NCI-H128 (cell line): Measurements from ENCODE around the gene SSBP2.
"Not testable (repeated sequence)": the region's sequence is repeated elsewhere in the genome, so short reads cannot be mapped to it uniquely, and the experiment has no call there.

Experiments used
- DNase-seq: peaks from one replicate; lab custom pipeline; 2025; ENCODE audit not compliant: unreplicated experiment; lab: John Stamatoyannopoulos, UW

SSBP2 gene

DNA sequence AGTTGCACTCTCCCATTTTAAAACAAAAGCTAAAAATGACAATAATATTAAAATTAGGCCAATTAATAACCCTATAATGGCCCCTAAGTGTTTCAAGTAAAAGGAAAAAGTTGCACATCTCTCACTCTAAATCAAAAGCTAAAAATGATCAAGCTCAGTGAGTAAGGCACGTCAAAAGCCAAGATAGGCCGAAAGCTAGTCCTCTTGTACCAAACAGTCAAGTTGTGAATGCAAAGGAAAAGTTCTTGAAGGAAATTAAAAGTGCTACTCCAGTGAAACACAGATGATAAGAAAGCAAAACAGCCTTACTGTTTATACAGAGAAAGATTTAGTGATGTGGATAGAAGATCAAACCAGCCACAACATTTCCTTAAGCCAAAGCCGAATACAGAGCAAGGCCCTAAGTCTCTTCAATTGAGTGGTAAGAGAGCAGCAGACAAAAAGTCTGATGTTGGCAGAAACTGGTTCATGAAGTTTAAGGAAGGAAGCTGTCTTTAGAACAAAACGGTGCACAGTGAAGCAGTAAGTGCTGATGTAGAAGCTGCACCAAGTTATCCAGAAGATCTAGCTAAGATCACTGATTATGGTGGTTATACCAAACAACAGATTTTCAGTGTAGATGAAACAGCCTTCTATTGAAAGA, 212.9 kb downstream of the SSBP2 start:
- DNase-seq: no peak

DNA sequence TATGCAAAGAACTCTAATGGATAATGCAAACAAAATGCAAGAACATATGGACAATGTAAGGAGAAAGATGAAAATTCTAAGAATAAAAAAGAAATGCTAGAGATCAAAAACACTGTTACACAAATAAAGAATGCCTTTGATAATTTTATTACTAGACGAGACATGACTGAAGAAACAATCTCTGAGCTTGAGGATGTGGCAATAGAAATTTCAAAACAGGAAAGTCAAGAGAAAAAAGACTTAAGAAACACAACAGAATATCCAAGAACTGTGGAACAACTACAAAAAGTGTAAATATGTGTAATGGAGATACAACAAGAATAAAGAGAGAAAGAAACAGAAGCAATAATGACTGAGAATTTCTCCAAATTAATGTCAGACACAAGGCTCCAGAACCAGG, 216.5 kb downstream of the SSBP2 start:
- no peak for DNase-seq

DNA sequence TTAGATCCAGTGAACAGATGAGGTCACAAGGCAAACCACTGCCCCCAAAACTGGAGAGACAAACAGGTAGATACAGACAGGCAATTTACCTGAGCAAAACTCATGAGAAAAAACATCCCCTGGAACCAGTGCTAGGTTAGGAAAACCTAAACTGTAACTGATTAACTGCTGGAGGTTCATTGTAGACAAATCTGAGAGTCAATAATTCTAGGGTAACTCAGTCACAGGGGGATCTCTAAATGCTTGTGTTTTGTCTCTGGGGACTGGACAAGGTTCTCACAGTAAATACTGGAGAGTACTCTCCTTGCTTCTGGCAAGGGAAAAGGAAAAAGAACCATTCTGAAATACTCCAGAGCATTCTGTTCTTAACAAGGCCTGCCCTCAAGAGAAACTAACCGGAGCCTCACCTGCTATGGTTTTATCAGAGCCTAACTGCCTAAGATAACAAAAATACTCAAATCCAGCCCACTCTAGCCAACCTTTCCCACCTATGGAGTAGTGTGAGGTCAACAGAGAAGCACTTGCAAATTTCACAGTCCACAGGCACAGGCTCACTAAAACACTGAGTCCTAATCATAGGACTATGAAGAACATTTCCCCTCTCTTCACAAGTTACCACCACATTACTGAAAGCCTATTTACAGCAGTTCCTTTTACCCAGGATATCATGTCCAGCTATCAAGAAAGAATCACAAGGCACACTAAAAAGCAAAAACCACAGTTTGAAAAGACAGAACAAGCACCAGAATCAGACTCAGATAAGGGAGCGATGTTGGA, 217.1 kb downstream of the SSBP2 start:
- no peak for DNase-seq

DNA sequence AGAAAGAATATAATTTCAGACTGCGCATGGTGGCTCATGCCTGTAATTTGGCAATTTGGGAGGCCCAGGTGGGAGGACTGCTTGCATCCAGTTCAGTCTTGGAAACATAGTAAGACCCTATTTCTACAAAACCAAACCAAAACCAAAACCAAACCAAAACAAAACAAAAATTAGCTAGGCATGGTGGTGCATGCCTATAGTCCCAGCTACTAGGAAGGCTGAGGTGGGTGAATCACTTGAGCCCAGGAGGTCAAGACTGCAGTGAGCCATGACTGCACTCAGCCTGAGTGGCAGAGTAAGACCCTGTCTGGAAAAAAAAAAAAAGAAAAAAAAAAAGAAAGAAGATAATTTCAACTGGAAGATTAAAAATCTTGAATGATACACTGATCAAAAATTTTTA, 220.0 kb downstream of the SSBP2 start:
- no peak for DNase-seq

DNA sequence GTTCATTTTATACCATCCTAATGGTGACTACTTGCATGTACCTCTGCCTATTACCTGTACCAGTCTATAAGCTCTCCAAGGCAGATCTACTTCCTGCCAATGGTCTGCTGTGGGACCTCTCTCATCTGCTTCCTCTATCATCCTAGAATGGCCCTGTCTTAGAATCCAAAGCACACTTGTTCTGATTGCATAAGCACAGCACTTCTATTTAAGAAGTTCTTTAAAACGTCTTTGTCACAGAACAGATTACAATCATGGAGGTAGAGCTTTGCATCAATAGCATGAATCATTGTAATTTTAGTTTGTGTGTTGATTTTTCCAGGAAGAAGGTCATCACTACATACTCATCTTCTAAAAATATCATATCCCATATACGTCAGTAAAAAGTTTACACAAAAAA, 225.2 kb downstream of the SSBP2 start:
- DNase-seq: no peak

DNA sequence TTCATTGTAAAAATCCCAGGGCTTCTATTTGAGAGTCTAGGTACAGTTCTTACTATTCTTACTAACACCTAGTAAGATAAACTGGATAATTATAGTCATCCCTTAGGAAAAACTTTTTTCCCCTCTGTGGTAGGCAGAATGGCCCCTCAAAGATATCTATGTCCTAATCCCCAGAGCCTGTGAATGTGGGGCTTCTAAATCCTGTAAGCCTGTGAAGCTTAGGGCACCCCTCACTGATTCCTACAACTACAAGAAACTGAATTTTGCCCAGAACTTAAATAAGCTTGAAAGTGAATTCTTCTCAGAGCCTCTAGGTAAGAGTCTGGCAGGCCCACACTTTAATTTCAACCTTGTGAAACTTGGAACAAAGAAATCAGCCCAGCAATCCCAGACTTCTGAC, 226.9 kb downstream of the SSBP2 start:
- DNase-seq: no peak

DNA sequence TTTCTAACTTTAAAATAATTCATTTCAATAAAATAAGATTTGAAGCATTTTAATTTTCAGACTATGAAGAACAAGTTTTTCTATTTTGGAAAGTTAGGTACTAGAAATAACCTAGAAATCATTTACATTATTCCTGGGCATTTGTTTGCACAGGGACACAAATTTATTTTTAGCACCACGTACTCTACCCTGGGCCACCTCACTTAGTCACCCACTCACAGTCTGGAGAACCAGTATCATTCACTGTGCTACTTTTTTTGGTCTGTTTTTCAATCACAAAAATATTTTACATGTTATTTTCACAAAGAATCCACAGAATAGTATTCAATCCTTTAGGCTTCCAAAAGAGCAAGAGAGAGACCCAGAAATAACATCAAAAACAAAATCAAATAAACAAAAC, 228.3 kb downstream of the SSBP2 start:
- no peak for DNase-seq

DNA sequence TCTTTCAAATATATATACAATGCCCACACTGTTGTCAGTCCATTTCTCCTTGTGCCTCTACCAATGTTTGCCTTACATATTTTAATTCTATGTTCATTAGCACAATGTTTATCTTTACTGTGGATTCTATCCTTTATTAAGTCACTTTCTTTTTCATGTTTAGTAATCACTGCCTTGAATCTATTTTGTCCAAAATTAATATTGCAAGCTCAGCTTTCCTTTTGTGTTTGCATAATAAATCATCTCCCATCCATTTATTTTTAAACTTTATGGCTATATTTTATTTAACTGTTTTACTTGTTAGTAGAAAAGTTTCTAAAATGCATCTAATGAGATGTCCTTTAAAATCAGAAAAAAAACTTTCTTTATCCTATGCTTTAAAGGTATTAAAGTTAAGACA, 230.1 kb downstream of the SSBP2 start:
- no peak for DNase-seq

DNA sequence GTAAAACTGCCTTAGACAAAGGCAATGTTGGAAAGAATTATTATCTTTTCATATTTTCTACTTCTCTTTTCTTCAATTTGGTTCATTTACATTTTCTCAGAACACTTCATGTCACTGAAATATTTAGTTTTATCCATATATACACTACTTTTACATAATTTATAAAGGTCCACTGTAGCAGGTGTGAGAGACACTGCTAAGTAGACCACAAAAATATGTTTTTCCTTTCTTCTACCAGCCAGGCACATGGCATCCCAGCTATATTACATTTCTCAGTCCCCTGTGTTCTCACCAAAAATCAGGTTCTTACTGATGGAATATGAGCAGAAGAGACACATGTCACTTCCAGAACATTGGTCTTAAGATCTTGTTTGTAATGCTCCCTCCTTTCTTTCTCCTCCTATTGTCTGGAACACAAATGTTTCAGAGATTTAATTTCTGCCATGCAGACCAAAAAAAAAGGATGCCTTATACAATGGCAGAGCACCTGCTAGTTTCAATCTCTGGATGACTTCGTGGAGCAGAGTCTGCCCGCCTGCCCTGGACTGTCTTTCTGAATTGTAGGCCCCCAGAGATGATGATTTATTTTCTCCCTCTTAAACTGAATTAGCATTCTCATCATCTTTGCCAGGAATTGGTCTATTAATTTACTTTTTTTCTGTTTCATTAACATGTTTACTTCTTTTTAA, 231.5 kb downstream of the SSBP2 start:
- no peak for DNase-seq

DNA sequence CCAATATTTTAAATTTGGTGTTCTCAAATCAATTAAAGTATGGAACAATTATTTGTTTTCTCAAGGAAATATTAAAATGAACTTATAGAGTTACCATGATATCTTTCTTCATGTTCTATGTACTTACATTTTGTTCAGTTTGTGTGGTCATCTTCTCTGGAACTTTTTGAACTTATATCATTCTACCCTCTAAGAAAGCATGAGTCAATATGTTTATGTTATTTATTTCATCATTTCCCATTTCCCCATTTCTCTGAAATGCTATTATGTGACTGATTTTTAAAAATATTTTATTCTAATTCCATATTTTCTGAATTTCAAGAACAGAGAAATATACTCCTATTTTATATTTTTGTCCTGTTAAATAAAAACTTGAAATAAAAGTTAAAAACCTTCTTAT, 233.4 kb downstream of the SSBP2 start:
- DNase-seq: no peak

DNA sequence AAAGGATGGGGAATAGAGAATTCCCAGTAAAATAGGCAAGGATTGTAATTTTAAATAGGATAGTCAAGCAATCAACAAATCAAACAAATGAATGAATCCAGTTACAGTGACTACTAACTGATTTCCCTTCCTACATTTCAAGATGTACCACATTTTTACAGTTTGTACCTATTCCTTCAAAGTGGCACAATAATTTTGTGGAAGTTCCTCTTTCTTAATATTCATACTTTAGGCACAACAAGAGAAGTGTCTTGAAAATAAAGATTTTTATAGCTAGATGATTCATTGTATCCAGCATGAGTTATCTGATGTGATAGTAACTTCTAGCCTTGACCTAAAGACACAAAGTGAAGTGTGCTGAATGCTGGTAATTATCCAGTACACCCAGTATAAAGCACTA, 234.8 kb downstream of the SSBP2 start:
- no peak for DNase-seq

DNA sequence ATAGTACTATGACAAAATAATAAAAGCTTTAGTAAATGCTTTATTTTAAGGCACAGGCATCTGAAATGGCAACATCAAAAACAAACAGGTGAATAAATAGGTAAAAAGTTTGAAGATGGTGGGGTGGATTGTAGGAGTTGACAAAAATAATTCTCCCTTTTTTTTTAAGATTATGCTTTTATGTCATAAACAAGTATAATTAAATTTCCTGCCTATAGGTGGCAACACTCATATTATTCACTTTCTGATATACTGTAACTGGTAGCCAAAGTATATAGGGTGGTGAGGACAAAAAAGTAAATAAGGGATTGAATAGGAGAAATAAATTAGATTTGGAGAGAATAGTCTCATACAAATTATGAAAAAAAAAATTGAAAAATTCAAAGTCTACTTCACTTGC, 236.9 kb downstream of the SSBP2 start:
- DNase-seq: no peak

DNA sequence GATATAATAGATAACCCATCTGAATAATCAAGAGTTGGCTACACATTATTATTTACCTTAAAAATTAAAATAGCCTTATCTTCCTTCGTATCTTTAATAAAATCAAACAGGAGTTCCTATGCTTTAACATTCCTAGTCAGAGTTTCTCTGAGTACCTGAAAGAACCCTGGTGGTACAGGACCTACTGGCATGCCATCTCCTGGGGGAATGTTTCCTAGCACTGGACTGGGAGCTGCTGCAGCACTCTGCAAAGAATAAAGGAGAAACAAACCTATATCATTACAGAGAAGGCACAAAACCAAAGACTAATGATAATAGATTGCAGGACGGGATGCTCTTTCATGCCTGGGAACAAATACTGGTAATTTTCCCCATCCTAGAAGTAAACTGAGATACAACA, 237.4 kb downstream of the SSBP2 start:
- DNase-seq: no peak

DNA sequence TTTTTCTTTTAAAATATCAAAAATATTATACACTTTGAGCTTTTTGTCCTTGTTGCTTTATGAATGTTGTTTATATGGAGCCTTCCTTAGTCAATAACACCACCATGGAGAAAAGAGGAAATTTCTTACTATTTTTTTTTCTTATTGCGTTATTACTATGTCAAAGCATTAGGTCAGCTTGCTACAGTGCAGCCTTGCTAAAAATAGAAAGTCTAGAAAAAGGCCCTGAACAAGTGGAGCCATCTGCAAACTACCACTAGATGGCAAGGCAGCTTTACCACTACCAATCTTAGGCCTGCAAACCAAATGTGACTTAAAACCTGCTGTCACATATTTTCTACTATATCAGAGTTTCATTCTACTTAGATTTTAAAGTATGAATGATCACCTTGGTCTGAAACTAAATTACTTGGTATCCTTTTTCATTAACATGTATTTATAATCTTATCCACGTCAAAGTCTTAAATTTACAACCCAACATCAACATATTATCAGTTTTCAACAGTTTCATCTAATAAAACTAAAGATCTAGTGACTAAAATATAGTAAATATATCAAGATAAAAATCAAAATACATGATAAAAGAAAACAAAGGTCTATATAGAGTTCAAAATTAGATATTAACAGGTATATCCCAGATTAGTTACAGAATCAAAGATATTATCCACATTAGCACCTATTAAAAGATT, 243.9 kb downstream of the SSBP2 start:
- no peak for DNase-seq

DNA sequence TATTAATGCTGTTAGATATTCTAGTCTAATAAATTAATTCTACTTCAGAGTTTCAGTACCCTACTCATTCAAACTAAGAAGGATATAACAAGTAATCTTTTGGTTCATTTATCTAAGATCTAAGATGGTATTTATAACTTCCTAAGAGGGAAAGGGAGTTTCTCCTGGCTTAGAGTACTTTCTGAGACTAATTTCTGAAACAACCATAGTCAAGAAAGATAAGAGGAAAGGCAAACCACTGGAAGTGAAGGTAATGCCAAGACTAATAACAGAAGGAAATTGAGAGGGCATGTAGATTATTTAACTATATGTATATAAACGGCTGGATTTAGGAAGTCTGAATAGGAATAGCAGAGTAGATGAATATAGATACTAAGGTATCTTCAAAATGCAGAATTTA, 244.5 kb downstream of the SSBP2 start:
- no peak for DNase-seq

DNA sequence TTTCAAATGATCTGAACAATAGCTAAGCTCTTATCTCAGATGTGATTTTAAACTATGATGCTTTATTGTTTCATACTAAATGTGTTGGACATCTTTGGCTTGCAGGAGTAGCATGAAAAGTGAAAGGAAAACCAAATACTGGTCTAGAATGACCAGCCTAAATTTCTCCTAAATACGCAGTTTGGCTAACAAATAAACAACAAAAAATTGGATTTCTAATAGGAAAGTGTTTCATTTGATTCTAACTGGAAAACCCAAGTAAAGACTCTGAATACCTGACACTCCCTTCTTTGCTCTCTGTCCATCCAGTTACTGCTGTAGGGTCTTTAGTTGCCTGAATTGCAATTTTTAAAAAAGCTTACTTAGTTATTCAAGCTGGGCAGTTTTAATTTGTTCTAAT, 245.2 kb downstream of the SSBP2 start:
- DNase-seq: no peak

DNA sequence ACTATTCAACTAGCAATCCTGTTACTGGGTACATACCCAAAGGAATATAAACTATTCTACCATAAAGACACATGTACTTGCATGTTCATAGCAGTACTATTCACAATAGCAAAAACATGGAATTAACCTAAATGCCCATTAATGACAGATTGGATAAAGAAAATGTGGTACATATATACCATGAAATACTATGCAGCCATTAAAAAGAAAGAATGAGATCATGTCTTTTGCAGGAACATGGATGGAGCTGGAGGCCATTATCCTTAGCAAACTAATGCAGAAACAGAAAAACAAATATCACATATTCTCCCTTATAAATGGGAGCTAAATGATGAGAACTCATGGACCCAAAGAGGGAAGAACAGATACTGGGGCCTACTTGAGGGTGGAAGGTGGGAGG, 247.3 kb downstream of the SSBP2 start:
- not testable (repeated sequence) for DNase-seq

DNA sequence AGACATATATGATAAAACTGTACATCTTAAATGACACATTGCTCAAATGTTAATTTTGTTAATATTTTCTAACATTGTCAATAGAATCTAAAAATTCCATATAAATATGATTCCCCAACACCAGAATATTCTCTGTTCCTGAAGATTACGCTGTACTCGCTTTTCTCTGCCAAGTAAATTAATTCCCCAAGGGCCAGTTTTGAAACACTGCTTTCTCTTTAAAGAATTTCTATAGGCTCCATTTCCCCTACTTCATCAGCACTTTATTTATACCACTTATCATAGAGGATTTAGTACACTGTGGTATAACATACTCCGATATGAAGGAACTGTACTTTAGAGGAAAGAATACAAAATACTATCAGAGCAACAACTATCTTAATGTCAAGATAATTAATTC, 255.6 kb downstream of the SSBP2 start:
- DNase-seq: no peak

DNA sequence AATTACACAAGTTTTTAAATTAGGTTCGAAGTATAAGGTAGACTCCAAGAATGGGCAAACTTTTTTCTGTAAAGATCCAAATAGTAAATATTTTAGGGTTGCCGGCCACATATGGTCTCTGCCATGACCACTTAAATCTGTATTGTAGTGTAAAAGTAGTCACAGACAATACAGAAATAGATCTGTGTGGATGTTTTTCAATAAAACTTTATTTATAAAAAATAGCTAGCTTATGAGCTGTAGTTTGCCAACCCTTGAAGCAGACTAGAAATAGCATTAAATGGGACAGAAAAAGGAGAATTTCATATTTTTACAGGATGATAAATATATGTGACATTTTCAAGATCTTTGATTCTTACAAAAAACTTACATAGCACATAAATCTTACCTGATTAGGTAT, 262.0 kb downstream of the SSBP2 start:
- DNase-seq: no peak

DNA sequence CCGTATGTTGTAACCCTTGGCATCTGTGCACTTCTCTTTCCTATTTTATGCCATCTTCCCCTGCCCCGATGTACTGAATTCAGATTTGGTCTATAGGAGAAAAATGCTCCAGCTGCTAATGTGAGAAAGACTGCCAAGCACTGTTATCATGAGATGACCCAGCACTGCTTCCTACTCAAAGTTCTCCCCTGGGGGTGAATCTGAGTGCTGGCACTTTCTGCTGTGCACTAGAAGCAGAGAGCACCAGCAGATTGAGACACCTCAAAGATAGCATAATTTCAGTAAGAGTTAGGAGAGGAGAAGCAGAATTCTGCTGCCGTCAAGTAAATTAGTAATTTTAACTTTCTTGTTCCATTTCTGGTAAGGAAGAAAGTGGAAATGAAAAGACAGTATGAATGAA, 264.2 kb downstream of the SSBP2 start:
- no peak for DNase-seq

DNA sequence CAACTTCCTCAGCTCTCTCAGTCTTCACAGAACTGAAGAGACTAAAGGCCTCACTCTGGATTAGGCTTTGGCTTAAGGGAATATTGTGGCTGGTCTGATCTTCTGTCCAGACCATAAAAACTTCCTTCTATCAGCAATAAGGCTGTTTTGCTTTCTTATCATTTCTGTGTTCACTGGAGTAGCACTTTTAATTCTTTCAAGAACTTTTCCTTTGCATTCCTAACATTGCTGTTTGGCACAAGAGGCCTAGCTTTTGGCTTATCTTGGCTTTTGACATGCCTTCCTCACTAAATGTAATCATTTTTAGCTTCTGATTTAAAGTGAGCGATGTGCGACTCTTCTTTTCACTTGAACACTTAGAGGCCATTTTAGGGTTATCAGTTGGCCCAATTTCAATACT, 268.3 kb downstream of the SSBP2 start:
- no peak for DNase-seq

DNA sequence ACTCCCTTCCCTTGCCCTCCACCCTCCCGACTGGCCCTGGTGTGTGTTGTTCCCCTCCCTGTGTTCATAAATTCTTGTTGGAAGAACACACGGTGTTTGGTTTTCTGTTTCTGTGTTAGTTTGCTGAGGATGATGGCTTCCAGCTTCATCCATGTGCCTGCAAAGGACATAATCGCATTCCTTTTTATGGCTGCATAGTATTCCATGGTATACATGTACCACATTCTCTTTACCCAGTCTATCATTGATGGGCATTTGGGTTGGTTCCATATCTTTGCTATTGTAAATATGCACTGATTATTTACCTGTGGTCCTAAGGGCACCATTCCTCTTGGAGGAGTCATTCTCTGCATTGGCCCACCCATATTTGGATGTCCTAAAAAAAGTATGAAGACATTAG, 277.5 kb downstream of the SSBP2 start:
- not testable (repeated sequence) for DNase-seq
